GM23338 (cell line): ENCODE measurements around the gene DNAI7. TPM values are rescaled to one million over a fixed set of nuclear protein-coding genes. Genes with fewer than 3 reads are reported as not detected.

Experiments
- ATAC-seq: fragments of 200-7000 bp; cut with Tn5 transposase; 3 replicates; pipeline ENCODE4 v1.9.1; 2020
- DNase-seq: peaks from one replicate; pipeline ENCODE4 v3.0.0-alpha.2; 2015; ENCODE audit warnings: low spot score
- H2AFZ ChIP-seq: fragments of 200-600 bp; sonication (generic); 2 replicates; pipeline ENCODE4 v1.8.0; 2016; ENCODE audit warnings: antibody characterized with exemption, mild to moderate bottlenecking, moderate library complexity
- H3F3A ChIP-seq: fragments of 200-600 bp; sonication (generic); replicated peaks from 2 replicates; pipeline ENCODE4 v1.8.0; 2017; ENCODE audit warnings: antibody characterized with exemption, mixed run types, low read depth
- H3K27ac ChIP-seq: fragments of 200-600 bp; sonication (generic); 2 replicates; pipeline ENCODE4 v1.6.1; 2016; ENCODE audit warnings: low read depth
- H3K27me3 ChIP-seq: fragments of 200-600 bp; sonication (generic); 2 replicates; pipeline ENCODE4 v1.8.0; 2016; ENCODE audit warnings: mild to moderate bottlenecking, mixed run types, moderate library complexity; ENCODE audit not compliant: insufficient read depth
- H3K36me3 ChIP-seq: fragments of 200-600 bp; sonication (generic); 2 replicates; pipeline ENCODE4 v1.8.0; 2016; ENCODE audit warnings: mild to moderate bottlenecking; ENCODE audit not compliant: insufficient read depth
- H3K4me1 ChIP-seq: fragments of 200-600 bp; sonication (generic); 2 replicates; pipeline ENCODE4 v1.8.0; 2016; ENCODE audit warnings: mild to moderate bottlenecking, moderate library complexity; ENCODE audit not compliant: insufficient read depth
- H3K4me2 ChIP-seq: fragments of 200-600 bp; sonication (generic); 2 replicates; pipeline ENCODE4 v1.7.1; 2017; ENCODE audit warnings: mixed run types
- H3K4me3 ChIP-seq: fragments of 200-600 bp; sonication (generic); 2 replicates; pipeline ENCODE4 v1.6.1; 2016; ENCODE audit warnings: mixed run types
- H3K79me2 ChIP-seq: fragments of 200-600 bp; sonication (generic); replicated peaks from 2 replicates; pipeline ENCODE4 v1.8.0; 2017; ENCODE audit warnings: mild to moderate bottlenecking; ENCODE audit not compliant: insufficient read depth
- H3K9me2 ChIP-seq: fragments of 200-600 bp; sonication (generic); 2 replicates; pipeline ENCODE4 v1.8.0; 2017; ENCODE audit not compliant: insufficient read depth
- H4K20me1 ChIP-seq: fragments of 200-600 bp; sonication (generic); replicated peaks from 2 replicates; pipeline ENCODE4 v1.8.0; 2017; ENCODE audit warnings: mild to moderate bottlenecking; ENCODE audit not compliant: insufficient read depth
- H3K27ac Mint-ChIP-seq: 2 replicates; pipeline ENCODE4 v1.8.0; 2020; ENCODE audit warnings: inconsistent platforms, mild to moderate bottlenecking, moderate library complexity, mixed read lengths
- H3K27me3 Mint-ChIP-seq: 3 replicates; pipeline ENCODE4 v1.8.0; 2022; ENCODE audit warnings: low read depth, mild to moderate bottlenecking, moderate library complexity, mixed read lengths, inconsistent platforms; ENCODE audit not compliant: insufficient read depth, poor library complexity
- H3K36me3 Mint-ChIP-seq: 3 replicates; pipeline ENCODE4 v1.8.0; 2021; ENCODE audit warnings: low read depth, mild to moderate bottlenecking, inconsistent platforms, moderate library complexity, mixed read lengths
- H3K4me1 Mint-ChIP-seq: 3 replicates; pipeline ENCODE4 v1.8.0; 2020; ENCODE audit warnings: mild to moderate bottlenecking, inconsistent platforms, mixed read lengths
- H3K4me3 Mint-ChIP-seq: 3 replicates; pipeline ENCODE4 v1.8.0; 2021; ENCODE audit warnings: moderate library complexity, mild to moderate bottlenecking, inconsistent platforms, mixed read lengths
- H3K9me3 Mint-ChIP-seq: 3 replicates; pipeline ENCODE4 v1.8.0; 2020; ENCODE audit warnings: moderate library complexity, mild to moderate bottlenecking, inconsistent platforms, mixed read lengths
- CREB1 ChIP-seq: fragments of 250-450 bp; sonication (Bioruptor Pico); IDR thresholded peaks from 2 replicates; pipeline ENCODE4 v1.5.0; 2020; ENCODE audit warnings: low read depth, mild to moderate bottlenecking, moderate library complexity
- EZH2phosphoT487 ChIP-seq: fragments of 200-600 bp; sonication (generic); IDR thresholded peaks from one replicate; pipeline ENCODE4 v1.8.1; 2018; ENCODE audit warnings: antibody characterized with exemption; ENCODE audit not compliant: unreplicated experiment
- JUNB ChIP-seq: IDR thresholded peaks from one replicate; pipeline ENCODE4 v1.6.1; 2016; ENCODE audit warnings: antibody characterized with exemption; ENCODE audit not compliant: unreplicated experiment
- NANOG ChIP-seq: IDR thresholded peaks from 2 replicates; pipeline ENCODE4 v1.6.1; 2016; ENCODE audit warnings: antibody characterized with exemption, borderline replicate concordance
- POLR2AphosphoS5 ChIP-seq: IDR thresholded peaks from 2 replicates; pipeline ENCODE4 v1.6.1; 2016; ENCODE audit warnings: antibody characterized with exemption, low read depth
- STAT1 ChIP-seq: IDR thresholded peaks from one replicate; pipeline ENCODE4 v1.6.1; 2016; ENCODE audit warnings: antibody characterized with exemption; ENCODE audit not compliant: unreplicated experiment
- ZNF114 ChIP-seq: fragments of 250-450 bp; sonication (Bioruptor Pico); IDR thresholded peaks from 2 replicates; pipeline ENCODE4 v1.5.0; 2020; ENCODE audit warnings: mild to moderate bottlenecking, moderate library complexity
- ZNF331 ChIP-seq: fragments of 250-450 bp; sonication (Bioruptor Pico); IDR thresholded peaks from 2 replicates; pipeline ENCODE4 v1.5.0; 2020; ENCODE audit warnings: low read depth, mild to moderate bottlenecking, moderate library complexity
- polyA plus RNA-seq: library from polyadenylated mRNA; unstranded; fragments of >200 nt; fragmentation: Nextera tagmentation; extraction: Ambion mirVana; gene quantifications from 2 replicates; pipeline ENCODE4 v1.2.1, GENCODE V29; 2016
- total RNA-seq: library from RNA; depleted of rRNA; stranded (reverse); fragments of >200 nt; shearing (Covaris generic); gene quantifications from 2 replicates; pipeline ENCODE4 v1.2.3, GENCODE V29; 2014
- TF ChIP-seq, protein P1 (sequence below): fragments of 250-450 bp; sonication (Bioruptor Pico); IDR thresholded peaks from 2 replicates; pipeline ENCODE4 v1.5.0; 2020; ENCODE audit warnings: mild to moderate bottlenecking, moderate library complexity
- TF ChIP-seq, protein P2 (sequence below), 2 experiments: fragments of 200-600 bp in 1 of 2; sonication (generic) in 1 of 2; conservative IDR thresholded peaks; 2 replicates each; pipeline versions ENCODE4 v1.5.1 to v1.6.1; 2016 to 2017; ENCODE audit warnings: antibody characterized with exemption in 2 of 2, low read depth in 2 of 2, mild to moderate bottlenecking in 2 of 2, moderate library complexity in 1 of 2
- TF ChIP-seq, protein P3 (sequence below): IDR thresholded peaks from one replicate; pipeline ENCODE4 v1.6.1; 2018; ENCODE audit warnings: antibody characterized with exemption; ENCODE audit not compliant: unreplicated experiment
- TF ChIP-seq, protein P4 (sequence below): IDR thresholded peaks from 2 replicates; pipeline ENCODE4 v1.6.1; 2016; ENCODE audit warnings: antibody characterized with exemption

Gene DNAI7
- total and polyA plus RNA-seq, 2 experiments from 2014 or later, result 0.08 TPM; not detected in 1

DNA sequence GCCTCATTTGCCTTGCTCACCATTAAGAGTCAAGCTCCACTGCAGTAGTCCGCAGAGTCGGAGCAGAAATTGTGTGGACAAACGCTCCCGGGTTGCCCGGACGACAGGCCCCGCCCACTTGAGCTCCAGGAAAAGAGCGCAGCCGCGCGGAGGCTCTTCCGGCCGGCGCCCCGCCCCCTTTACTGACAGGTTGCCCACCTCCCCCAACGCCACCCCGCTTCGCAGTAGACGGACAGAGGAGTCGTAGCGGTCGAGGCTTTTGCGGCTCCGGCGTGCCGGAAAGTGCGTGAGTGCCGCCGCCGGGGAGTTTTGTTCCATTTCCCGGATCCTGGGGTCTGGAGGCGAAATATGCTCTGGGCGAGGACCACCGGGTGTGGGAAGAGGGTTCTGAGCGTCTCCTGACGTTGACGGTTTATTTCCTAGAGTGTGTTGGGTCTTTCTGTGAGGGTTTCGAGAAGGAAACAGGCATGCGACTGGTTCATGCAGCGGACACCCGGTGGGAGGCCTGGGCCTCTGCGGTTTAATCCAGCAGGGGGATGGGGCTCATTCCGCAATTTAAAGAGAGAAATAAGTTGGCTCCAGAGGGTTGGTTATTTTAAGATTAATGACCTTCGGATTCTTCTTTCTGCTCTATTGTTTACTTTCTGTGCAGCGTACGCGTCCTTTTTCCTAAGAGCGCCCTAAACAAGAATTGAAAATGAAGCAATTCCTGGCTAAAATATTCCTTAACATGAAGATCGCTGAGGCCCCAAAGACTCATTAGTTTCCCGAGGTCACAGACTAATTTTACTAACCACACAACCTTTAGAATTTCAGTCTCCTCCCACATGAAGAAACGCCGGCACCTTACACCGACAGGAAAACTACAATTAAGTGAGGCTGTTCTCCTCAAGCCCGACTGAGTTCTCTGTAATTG is at the start of gene DNAI7, which contains the start of gene ETFRF1 (continued):
- TF ChIP-seq, protein P1, sequence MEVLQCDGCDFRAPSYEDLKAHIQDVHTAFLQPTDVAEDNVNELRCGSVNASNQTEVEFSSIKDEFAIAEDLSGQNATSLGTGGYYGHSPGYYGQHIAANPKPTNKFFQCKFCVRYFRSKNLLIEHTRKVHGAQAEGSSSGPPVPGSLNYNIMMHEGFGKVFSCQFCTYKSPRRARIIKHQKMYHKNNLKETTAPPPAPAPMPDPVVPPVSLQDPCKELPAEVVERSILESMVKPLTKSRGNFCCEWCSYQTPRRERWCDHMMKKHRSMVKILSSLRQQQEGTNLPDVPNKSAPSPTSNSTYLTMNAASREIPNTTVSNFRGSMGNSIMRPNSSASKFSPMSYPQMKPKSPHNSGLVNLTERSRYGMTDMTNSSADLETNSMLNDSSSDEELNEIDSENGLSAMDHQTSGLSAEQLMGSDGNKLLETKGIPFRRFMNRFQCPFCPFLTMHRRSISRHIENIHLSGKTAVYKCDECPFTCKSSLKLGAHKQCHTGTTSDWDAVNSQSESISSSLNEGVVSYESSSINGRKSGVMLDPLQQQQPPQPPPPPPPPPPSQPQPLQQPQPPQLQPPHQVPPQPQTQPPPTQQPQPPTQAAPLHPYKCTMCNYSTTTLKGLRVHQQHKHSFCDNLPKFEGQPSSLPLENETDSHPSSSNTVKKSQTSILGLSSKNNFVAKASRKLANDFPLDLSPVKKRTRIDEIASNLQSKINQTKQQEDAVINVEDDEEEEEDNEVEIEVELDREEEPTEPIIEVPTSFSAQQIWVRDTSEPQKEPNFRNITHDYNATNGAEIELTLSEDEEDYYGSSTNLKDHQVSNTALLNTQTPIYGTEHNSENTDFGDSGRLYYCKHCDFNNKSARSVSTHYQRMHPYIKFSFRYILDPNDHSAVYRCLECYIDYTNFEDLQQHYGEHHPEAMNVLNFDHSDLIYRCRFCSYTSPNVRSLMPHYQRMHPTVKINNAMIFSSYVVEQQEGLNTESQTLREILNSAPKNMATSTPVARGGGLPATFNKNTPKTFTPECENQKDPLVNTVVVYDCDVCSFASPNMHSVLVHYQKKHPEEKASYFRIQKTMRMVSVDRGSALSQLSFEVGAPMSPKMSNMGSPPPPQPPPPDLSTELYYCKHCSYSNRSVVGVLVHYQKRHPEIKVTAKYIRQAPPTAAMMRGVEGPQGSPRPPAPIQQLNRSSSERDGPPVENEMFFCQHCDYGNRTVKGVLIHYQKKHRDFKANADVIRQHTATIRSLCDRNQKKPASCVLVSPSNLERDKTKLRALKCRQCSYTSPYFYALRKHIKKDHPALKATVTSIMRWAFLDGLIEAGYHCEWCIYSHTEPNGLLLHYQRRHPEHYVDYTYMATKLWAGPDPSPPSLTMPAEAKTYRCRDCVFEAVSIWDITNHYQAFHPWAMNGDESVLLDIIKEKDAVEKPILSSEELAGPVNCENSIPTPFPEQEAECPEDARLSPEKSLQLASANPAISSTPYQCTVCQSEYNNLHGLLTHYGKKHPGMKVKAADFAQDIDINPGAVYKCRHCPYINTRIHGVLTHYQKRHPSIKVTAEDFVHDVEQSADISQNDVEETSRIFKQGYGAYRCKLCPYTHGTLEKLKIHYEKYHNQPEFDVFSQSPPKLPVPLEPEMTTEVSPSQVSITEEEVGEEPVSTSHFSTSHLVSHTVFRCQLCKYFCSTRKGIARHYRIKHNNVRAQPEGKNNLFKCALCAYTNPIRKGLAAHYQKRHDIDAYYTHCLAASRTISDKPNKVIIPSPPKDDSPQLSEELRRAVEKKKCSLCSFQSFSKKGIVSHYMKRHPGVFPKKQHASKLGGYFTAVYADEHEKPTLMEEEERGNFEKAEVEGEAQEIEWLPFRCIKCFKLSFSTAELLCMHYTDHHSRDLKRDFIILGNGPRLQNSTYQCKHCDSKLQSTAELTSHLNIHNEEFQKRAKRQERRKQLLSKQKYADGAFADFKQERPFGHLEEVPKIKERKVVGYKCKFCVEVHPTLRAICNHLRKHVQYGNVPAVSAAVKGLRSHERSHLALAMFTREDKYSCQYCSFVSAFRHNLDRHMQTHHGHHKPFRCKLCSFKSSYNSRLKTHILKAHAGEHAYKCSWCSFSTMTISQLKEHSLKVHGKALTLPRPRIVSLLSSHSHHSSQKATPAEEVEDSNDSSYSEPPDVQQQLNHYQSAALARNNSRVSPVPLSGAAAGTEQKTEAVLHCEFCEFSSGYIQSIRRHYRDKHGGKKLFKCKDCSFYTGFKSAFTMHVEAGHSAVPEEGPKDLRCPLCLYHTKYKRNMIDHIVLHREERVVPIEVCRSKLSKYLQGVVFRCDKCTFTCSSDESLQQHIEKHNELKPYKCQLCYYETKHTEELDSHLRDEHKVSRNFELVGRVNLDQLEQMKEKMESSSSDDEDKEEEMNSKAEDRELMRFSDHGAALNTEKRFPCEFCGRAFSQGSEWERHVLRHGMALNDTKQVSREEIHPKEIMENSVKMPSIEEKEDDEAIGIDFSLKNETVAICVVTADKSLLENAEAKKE, result no peak
- TF ChIP-seq ZNF331 (CRISPR knock-in tag), result no peak

DNA sequence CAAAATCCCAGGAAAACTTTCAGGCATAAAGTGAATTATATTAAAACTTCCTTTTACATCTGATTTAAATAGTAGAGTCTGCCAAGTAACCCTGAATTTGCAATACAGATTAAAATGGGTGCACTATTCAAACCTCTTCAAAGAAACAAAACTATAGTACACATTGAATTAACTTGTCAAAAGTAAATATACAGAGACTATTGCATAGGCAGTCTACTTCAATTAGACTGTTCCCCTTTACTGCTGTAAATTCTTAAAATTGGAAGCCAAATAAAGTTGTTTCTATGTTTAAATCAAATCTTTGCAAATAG is 48.7 kb upstream of the DNAI7 start:
- Histone ChIP-seq H4K20me1 (peaks cover 25% of the 10 kb centered on the region), H3K4me3 (no peak overlapping the region), H3F3A (no peaks in the 10 kb centered on the region), H3K4me1 (no peaks in the 10 kb centered on the region), H3K27me3 (no peaks in the 10 kb centered on the region), H3K27ac (no peak overlapping the region), H3K4me2 (no peak overlapping the region), H3K36me3 (no peaks in the 10 kb centered on the region), H2AFZ (no peak overlapping the region), H3K9me2 (no peaks in the 10 kb centered on the region), H3K79me2 (peaks cover 83% of the 10 kb centered on the region)
- DNase-seq, result no peak
- ATAC-seq, result no peak
- peaks cover 8% of the 10 kb centered on the region; the same call in 2 of the 3 replicates for H3K4me1 Mint-ChIP-seq
- H3K27me3 Mint-ChIP-seq, result no peaks in the 10 kb centered on the region
- H3K9me3 Mint-ChIP-seq, result no peaks in the 10 kb centered on the region
- H3K36me3 Mint-ChIP-seq, result peaks cover 24% of the 10 kb centered on the region
- 0 out of 2 replicates have a peak overlapping the region, but pooled peaks have one; percentile 46 for H3K27ac Mint-ChIP-seq
- H3K4me3 Mint-ChIP-seq, result no peak overlapping the region
- TF ChIP-seq STAT1 (no peak), JUNB (no peak), ZNF331 (CRISPR knock-in tag) (no peak), ZNF114 (no peak), POLR2AphosphoS5 (no peak), NANOG (no peak), EZH2phosphoT487 (no peak), CREB1 (CRISPR knock-in tag) (no peak)
- TF ChIP-seq, protein P2, sequence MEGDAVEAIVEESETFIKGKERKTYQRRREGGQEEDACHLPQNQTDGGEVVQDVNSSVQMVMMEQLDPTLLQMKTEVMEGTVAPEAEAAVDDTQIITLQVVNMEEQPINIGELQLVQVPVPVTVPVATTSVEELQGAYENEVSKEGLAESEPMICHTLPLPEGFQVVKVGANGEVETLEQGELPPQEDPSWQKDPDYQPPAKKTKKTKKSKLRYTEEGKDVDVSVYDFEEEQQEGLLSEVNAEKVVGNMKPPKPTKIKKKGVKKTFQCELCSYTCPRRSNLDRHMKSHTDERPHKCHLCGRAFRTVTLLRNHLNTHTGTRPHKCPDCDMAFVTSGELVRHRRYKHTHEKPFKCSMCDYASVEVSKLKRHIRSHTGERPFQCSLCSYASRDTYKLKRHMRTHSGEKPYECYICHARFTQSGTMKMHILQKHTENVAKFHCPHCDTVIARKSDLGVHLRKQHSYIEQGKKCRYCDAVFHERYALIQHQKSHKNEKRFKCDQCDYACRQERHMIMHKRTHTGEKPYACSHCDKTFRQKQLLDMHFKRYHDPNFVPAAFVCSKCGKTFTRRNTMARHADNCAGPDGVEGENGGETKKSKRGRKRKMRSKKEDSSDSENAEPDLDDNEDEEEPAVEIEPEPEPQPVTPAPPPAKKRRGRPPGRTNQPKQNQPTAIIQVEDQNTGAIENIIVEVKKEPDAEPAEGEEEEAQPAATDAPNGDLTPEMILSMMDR (conservative IDR thresholded peaks at IDR 0.05; ENCODE audit: low read depth in 2 of 2), result no peak
- TF ChIP-seq, protein P3, sequence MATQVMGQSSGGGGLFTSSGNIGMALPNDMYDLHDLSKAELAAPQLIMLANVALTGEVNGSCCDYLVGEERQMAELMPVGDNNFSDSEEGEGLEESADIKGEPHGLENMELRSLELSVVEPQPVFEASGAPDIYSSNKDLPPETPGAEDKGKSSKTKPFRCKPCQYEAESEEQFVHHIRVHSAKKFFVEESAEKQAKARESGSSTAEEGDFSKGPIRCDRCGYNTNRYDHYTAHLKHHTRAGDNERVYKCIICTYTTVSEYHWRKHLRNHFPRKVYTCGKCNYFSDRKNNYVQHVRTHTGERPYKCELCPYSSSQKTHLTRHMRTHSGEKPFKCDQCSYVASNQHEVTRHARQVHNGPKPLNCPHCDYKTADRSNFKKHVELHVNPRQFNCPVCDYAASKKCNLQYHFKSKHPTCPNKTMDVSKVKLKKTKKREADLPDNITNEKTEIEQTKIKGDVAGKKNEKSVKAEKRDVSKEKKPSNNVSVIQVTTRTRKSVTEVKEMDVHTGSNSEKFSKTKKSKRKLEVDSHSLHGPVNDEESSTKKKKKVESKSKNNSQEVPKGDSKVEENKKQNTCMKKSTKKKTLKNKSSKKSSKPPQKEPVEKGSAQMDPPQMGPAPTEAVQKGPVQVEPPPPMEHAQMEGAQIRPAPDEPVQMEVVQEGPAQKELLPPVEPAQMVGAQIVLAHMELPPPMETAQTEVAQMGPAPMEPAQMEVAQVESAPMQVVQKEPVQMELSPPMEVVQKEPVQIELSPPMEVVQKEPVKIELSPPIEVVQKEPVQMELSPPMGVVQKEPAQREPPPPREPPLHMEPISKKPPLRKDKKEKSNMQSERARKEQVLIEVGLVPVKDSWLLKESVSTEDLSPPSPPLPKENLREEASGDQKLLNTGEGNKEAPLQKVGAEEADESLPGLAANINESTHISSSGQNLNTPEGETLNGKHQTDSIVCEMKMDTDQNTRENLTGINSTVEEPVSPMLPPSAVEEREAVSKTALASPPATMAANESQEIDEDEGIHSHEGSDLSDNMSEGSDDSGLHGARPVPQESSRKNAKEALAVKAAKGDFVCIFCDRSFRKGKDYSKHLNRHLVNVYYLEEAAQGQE, result no peak
- TF ChIP-seq, protein P4, sequence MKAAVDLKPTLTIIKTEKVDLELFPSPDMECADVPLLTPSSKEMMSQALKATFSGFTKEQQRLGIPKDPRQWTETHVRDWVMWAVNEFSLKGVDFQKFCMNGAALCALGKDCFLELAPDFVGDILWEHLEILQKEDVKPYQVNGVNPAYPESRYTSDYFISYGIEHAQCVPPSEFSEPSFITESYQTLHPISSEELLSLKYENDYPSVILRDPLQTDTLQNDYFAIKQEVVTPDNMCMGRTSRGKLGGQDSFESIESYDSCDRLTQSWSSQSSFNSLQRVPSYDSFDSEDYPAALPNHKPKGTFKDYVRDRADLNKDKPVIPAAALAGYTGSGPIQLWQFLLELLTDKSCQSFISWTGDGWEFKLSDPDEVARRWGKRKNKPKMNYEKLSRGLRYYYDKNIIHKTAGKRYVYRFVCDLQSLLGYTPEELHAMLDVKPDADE, result no peak
